ENCODE measurements around the gene PLVAP. TPM values are rescaled to one million over a fixed set of nuclear protein-coding genes. Genes with fewer than 3 reads are reported as not detected.

Gene PLVAP
- total RNA-seq, result 0.93 to 1.1 TPM (median 0.94 TPM) in 3 replicates

GRCh38 chr19:17376935-17377600, at the start of gene PLVAP:
Gene PLVAP, minus strand, starts transcription at chr19:17377342. Its CDS starts 54 bp downstream, at chr19:17377288.
- no peak within 1 kb of the TSS for H3K27ac Mint-ChIP-seq
- TF ChIP-seq, protein P1, sequence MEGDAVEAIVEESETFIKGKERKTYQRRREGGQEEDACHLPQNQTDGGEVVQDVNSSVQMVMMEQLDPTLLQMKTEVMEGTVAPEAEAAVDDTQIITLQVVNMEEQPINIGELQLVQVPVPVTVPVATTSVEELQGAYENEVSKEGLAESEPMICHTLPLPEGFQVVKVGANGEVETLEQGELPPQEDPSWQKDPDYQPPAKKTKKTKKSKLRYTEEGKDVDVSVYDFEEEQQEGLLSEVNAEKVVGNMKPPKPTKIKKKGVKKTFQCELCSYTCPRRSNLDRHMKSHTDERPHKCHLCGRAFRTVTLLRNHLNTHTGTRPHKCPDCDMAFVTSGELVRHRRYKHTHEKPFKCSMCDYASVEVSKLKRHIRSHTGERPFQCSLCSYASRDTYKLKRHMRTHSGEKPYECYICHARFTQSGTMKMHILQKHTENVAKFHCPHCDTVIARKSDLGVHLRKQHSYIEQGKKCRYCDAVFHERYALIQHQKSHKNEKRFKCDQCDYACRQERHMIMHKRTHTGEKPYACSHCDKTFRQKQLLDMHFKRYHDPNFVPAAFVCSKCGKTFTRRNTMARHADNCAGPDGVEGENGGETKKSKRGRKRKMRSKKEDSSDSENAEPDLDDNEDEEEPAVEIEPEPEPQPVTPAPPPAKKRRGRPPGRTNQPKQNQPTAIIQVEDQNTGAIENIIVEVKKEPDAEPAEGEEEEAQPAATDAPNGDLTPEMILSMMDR (IDR thresholded peaks at IDR 0.05; ENCODE audit: unreplicated experiment), result no peak
- H3K4me3 Mint-ChIP-seq, result no peak within 1 kb of the TSS
- peaks cover 5% of the 10 kb centered on the region for H3K4me1 Mint-ChIP-seq
- no peak for DNase-seq (ENCODE audit: low spot score in 2 of 2, unreplicated experiment in 2 of 2)
- H3K36me3 Mint-ChIP-seq, result no peaks in the 10 kb centered on the region
- no peaks in the 10 kb centered on the region for H3K27me3 Mint-ChIP-seq (ENCODE audit: low read depth)
- peaks cover 6% of the 10 kb centered on the region for H3K9me3 Mint-ChIP-seq

GRCh38 chr19:17424743-17425365, 47.7 kb upstream of the PLVAP start:
- TF ChIP-seq, protein P1 (IDR thresholded peaks at IDR 0.05; ENCODE audit: unreplicated experiment), result no peak
- DNase-seq (ENCODE audit: low spot score in 2 of 2, unreplicated experiment in 2 of 2), result peak in 1 of 2 experiments; percentile 64
- peaks cover 13% of the 10 kb centered on the region for H3K4me1 Mint-ChIP-seq
- H3K36me3 Mint-ChIP-seq, result peaks cover 3% of the 10 kb centered on the region
- H3K9me3 Mint-ChIP-seq, result no peaks in the 10 kb centered on the region
- no peaks in the 10 kb centered on the region for H3K27me3 Mint-ChIP-seq (ENCODE audit: low read depth)
- H3K27ac Mint-ChIP-seq, result no peak overlapping the region
- peak overlapping the region; percentile 22 for H3K4me3 Mint-ChIP-seq

DNA sequence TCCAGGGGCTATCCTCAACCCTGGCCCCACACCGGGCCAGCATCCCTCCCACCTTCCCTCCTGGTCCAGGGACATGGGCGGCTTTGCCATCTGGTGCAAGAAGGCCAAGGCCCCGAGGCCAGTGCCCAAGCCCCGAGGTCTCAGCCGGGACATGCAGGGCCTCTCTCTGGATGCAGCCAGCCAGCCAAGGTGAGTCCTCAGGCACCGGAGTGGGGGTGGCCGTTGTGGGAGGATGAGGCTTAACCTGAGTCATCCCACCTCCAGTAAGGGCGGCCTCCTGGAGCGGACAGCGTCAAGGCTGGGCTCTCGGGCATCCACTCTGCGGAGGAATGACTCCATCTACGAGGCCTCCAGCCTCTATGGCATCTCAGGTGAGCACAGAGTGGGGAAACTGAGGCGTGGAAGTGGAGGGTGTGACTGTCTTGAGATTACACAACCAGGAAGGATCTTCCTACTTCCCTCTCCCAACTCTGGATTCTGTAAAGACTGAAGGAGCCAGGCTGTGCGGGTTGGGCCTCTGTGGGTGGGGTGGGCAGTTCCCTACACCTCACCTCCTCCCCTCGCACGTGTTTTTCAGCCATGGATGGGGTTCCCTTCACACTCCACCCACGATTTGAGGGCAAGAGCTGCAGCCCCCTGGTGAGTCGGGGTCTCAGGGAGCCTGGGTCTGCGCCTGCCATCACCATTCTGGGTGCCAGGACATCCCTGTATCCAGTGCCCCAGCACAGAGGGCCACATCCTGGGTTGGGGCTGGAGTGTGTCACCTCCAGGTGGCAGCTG, 46.5 kb upstream of the PLVAP start:
- TF ChIP-seq, protein P1 (IDR thresholded peaks at IDR 0.05; ENCODE audit: unreplicated experiment), result no peak
- H3K36me3 Mint-ChIP-seq, result peaks cover 3% of the 10 kb centered on the region
- H3K27ac Mint-ChIP-seq, result no peak overlapping the region
- peaks cover 16% of the 10 kb centered on the region for H3K4me1 Mint-ChIP-seq
- H3K9me3 Mint-ChIP-seq, result no peaks in the 10 kb centered on the region
- H3K27me3 Mint-ChIP-seq (ENCODE audit: low read depth), result no peaks in the 10 kb centered on the region
- no peak overlapping the region for H3K4me3 Mint-ChIP-seq
- no peak for DNase-seq (ENCODE audit: low spot score in 2 of 2, unreplicated experiment in 2 of 2)

- no peak overlapping the region for H3K27ac Mint-ChIP-seq
- H3K4me3 Mint-ChIP-seq, result no peak overlapping the region
- no peak for DNase-seq (ENCODE audit: low spot score in 2 of 2, unreplicated experiment in 2 of 2)
- H3K4me1 Mint-ChIP-seq, result peaks cover 16% of the 10 kb centered on the region
- H3K9me3 Mint-ChIP-seq, result no peaks in the 10 kb centered on the region
- peaks cover 3% of the 10 kb centered on the region for H3K36me3 Mint-ChIP-seq
- TF ChIP-seq, protein P1 (IDR thresholded peaks at IDR 0.05; ENCODE audit: unreplicated experiment), result no peak
- no peaks in the 10 kb centered on the region for H3K27me3 Mint-ChIP-seq (ENCODE audit: low read depth)
Measured at GRCh38 chr19:17421942-17422341, 44.8 kb upstream of the PLVAP start.

GRCh38 chr19:17420475-17420924, 43.4 kb upstream of the PLVAP start:
- peak in 1 of 2 experiments; percentile 55 for DNase-seq (ENCODE audit: low spot score in 2 of 2, unreplicated experiment in 2 of 2)
- H3K27me3 Mint-ChIP-seq (ENCODE audit: low read depth), result no peaks in the 10 kb centered on the region
- H3K9me3 Mint-ChIP-seq, result no peaks in the 10 kb centered on the region
- H3K27ac Mint-ChIP-seq, result peak overlapping the region; percentile 69
- TF ChIP-seq, protein P1 (IDR thresholded peaks at IDR 0.05; ENCODE audit: unreplicated experiment), result no peak
- peak overlapping the region; percentile 84 for H3K4me3 Mint-ChIP-seq
- peaks cover 20% of the 10 kb centered on the region for H3K4me1 Mint-ChIP-seq
- peaks cover 3% of the 10 kb centered on the region for H3K36me3 Mint-ChIP-seq
